Spleen (tissue), 7 donors: ENCODE data around the gene CUBN.
A peak's percentile ranks its signal among the peaks of the same experiment; 100 is the strongest.

Experiments
- POLR2AphosphoS5 ChIP-seq, 3 donors: sonication (generic); formaldehyde crosslinking; IDR thresholded peaks; one replicate each; pipeline ENCODE4 v1.5.1; 2017; ENCODE audit warnings: antibody characterized with exemption in 3 of 3
- TF ChIP-seq, protein P1 (sequence below), 11 experiments: fragments of 200-600 bp in 7 of 11; fragments of 450-650 bp in 4 of 11; sonication (generic) in 4 of 11; IDR thresholded peaks in 8 of 11; conservative IDR thresholded peaks in 3 of 11; 1 replicate in 7 of 11; 2 replicates in 4 of 11; pipeline versions ENCODE4 v1.4.0 to v1.8.0; 2016 to 2021; ENCODE audit warnings: antibody characterized with exemption in 11 of 11, inconsistent platforms in 4 of 11, mild to moderate bottlenecking in 1 of 11
- donor health status: DM: no; HTN: no; CAD: no; lungs with moderate emphysema.
- donor health status: DM: no; HTN: no; CAD: no.
- donor health status: DM: no; HTN: no; CAD: no.

DNA sequence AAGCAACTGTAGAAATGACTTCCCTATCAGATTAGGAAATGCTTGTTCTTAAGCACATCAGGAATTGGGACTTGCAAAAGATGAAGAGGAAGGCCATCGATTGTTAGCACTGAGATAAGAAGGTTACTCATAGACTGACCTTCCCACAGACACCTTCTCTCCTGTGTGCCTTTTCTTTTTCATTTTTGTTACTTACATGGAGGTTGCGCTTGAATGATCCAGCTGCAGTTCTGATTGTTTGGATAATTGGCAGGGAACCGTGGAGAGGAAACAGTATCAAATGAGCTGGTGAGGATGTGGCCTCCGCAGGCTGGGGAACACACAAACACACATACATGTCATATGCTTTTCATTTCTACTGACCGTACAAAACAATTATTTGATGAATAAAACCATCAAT lies 177.5 kb downstream of the CUBN start:
- TF ChIP-seq, protein P1, sequence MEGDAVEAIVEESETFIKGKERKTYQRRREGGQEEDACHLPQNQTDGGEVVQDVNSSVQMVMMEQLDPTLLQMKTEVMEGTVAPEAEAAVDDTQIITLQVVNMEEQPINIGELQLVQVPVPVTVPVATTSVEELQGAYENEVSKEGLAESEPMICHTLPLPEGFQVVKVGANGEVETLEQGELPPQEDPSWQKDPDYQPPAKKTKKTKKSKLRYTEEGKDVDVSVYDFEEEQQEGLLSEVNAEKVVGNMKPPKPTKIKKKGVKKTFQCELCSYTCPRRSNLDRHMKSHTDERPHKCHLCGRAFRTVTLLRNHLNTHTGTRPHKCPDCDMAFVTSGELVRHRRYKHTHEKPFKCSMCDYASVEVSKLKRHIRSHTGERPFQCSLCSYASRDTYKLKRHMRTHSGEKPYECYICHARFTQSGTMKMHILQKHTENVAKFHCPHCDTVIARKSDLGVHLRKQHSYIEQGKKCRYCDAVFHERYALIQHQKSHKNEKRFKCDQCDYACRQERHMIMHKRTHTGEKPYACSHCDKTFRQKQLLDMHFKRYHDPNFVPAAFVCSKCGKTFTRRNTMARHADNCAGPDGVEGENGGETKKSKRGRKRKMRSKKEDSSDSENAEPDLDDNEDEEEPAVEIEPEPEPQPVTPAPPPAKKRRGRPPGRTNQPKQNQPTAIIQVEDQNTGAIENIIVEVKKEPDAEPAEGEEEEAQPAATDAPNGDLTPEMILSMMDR (IDR thresholded peaks at IDR 0.05 in 8 of 11, conservative IDR thresholded peaks at IDR 0.05 in 3 of 11): no peak
- TF ChIP-seq POLR2AphosphoS5 (IDR thresholded peaks at IDR 0.05): peak in 1 of 3 donors; percentile 17
